ENCODE data around the gene RTN4. TPM values are rescaled to one million over a fixed set of nuclear protein-coding genes. Genes with fewer than 3 reads are reported as not detected.

RTN4 gene
- total RNA-seq, 4 donors from 2014 or later = 234 to 395 (median 319) TPM

GRCh38 chr2:54964816-54965215, 85.4 kb downstream of the RTN4 start:
- peaks cover 34% of the 10 kb centered on the region for H3K4me1 ChIP-seq
- H3K36me3 ChIP-seq = peaks cover 8% of the 10 kb centered on the region
- no peak for DNase-seq (ENCODE audit: low spot score in 2 of 2)
- 51% methylated on average over 4 of the region's 4 CpGs for WGBS
- H3K4me3 ChIP-seq = no peak overlapping the region
- no peak overlapping the region for H3K27ac ChIP-seq
- no peaks in the 10 kb centered on the region for H3K27me3 ChIP-seq
- no peaks in the 10 kb centered on the region for H3K9me3 ChIP-seq
- TF ChIP-seq CTCF (IDR thresholded peaks at IDR 0.05) (no peak), POLR2A (IDR thresholded peaks at IDR 0.05) (no peak), EP300 (IDR thresholded peaks at IDR 0.05) (no peak), POLR2AphosphoS5 (IDR thresholded peaks at IDR 0.05) (no peak)

- 89% methylated on average over 8 of the region's 8 CpGs for WGBS
- peaks cover 8% of the 10 kb centered on the region for H3K36me3 ChIP-seq
- peaks cover 34% of the 10 kb centered on the region for H3K4me1 ChIP-seq
- no peaks in the 10 kb centered on the region for H3K9me3 ChIP-seq
- TF ChIP-seq CTCF (IDR thresholded peaks at IDR 0.05) (no peak), EP300 (IDR thresholded peaks at IDR 0.05) (no peak), POLR2A (IDR thresholded peaks at IDR 0.05) (no peak), POLR2AphosphoS5 (IDR thresholded peaks at IDR 0.05) (no peak)
- H3K27me3 ChIP-seq = no peaks in the 10 kb centered on the region
- H3K4me3 ChIP-seq = no peak overlapping the region
- no peak for DNase-seq (ENCODE audit: low spot score in 2 of 2)
- H3K27ac ChIP-seq = no peak overlapping the region
These were observed 86.0 kb downstream of the RTN4 start for GRCh38 chr2:54964271-54964670.

GRCh38 chr2:54963476-54963875, 86.8 kb downstream of the RTN4 start:
- Histone ChIP-seq H3K4me3 (no peak overlapping the region), H3K27me3 (no peaks in the 10 kb centered on the region), H3K9me3 (no peaks in the 10 kb centered on the region), H3K4me1 (peaks cover 34% of the 10 kb centered on the region), H3K36me3 (peaks cover 8% of the 10 kb centered on the region), H3K27ac (no peak overlapping the region)
- TF ChIP-seq POLR2AphosphoS5 (IDR thresholded peaks at IDR 0.05) = no peak
- no peak for TF ChIP-seq POLR2A (IDR thresholded peaks at IDR 0.05)
- TF ChIP-seq CTCF (IDR thresholded peaks at IDR 0.05) = no peak
- TF ChIP-seq EP300 (IDR thresholded peaks at IDR 0.05) = no peak
- 58% methylated on average over 2 of the region's 2 CpGs for WGBS
- no peak for DNase-seq (ENCODE audit: low spot score in 2 of 2)

GRCh38 chr2:54962935-54963440, 87.3 kb downstream of the RTN4 start:
- H3K9me3 ChIP-seq = no peaks in the 10 kb centered on the region
- H3K36me3 ChIP-seq = peaks cover 5% of the 10 kb centered on the region
- WGBS = 55% methylated on average over 3 of the region's 3 CpGs
- H3K27me3 ChIP-seq = no peaks in the 10 kb centered on the region
- no peak overlapping the region for H3K27ac ChIP-seq
- no peak overlapping the region for H3K4me3 ChIP-seq
- TF ChIP-seq POLR2AphosphoS5 (IDR thresholded peaks at IDR 0.05) = no peak
- no peak for TF ChIP-seq POLR2A (IDR thresholded peaks at IDR 0.05)
- TF ChIP-seq CTCF (IDR thresholded peaks at IDR 0.05) = no peak
- no peak for TF ChIP-seq EP300 (IDR thresholded peaks at IDR 0.05)
- no peak for DNase-seq (ENCODE audit: low spot score in 2 of 2)
- peaks cover 34% of the 10 kb centered on the region for H3K4me1 ChIP-seq

- Histone ChIP-seq H3K27ac (no peak overlapping the region), H3K4me3 (no peak overlapping the region), H3K27me3 (no peaks in the 10 kb centered on the region), H3K9me3 (no peaks in the 10 kb centered on the region), H3K36me3 (no peaks in the 10 kb centered on the region), H3K4me1 (peaks cover 34% of the 10 kb centered on the region)
- TF ChIP-seq CTCF (IDR thresholded peaks at IDR 0.05) (no peak), EP300 (IDR thresholded peaks at IDR 0.05) (no peak), POLR2AphosphoS5 (IDR thresholded peaks at IDR 0.05) (no peak), POLR2A (IDR thresholded peaks at IDR 0.05) (no peak)
- no peak for DNase-seq (ENCODE audit: low spot score in 2 of 2)
- WGBS = 97% methylated on average over 13 of the region's 13 CpGs
These were observed 87.7 kb downstream of the RTN4 start for GRCh38 chr2:54962511-54962910.
